OCI-LY1 (cell line): Measurements from ENCODE around the gene CIDEA.

ENCODE experiments used
- CTCF ChIP-seq: fragments of 200-600 bp; sonication (generic), shearing (Covaris generic); IDR thresholded peaks from 2 replicates; pipeline ENCODE4 v1.5.1; 2017; ENCODE audit warnings: mild to moderate bottlenecking, antibody characterized with exemption, low read length, moderate library complexity, mixed read lengths
- EZH2 ChIP-seq: fragments of 200-600 bp; sonication (generic), shearing (Covaris generic); IDR thresholded peaks from 2 replicates; pipeline ENCODE4 v1.8.0; 2017; ENCODE audit warnings: borderline replicate concordance, mixed run types, mild to moderate bottlenecking, antibody characterized with exemption, low read length, moderate library complexity, mixed read lengths

- TF ChIP-seq CTCF (no peak), EZH2 (no peak)
Measured at GRCh38 chr18:12253027-12253426, 1.1 kb upstream of the CIDEA start.
